Astrocyte of the cerebellum (primary cell): Measurements from ENCODE around the gene TRAM2.

Experiments
- DNase-seq: peaks from one replicate; pipeline ENCODE4 v3.0.0-alpha.2; 2011; ENCODE audit warnings: low read depth
- H3K4me3 ChIP-seq: 2 replicates; pipeline ENCODE4 v1.5.1; 2011; ENCODE audit warnings: mild to moderate bottlenecking, low read depth, low read length, moderate library complexity
- CTCF ChIP-seq: IDR thresholded peaks from 2 replicates; pipeline ENCODE4 v1.5.1; 2012; ENCODE audit warnings: low read length, low read depth, moderate library complexity, mild to moderate bottlenecking; ENCODE audit errors: missing control alignments
- in situ Hi-C: cut with HindIII; loops from 2 replicates; pipeline ENCODE4 v1.10.0; 2017; ENCODE audit warnings: low sequenced_read_pairs

Gene TRAM2

GRCh38 chr6:52540286-52540902 is 36.5 kb downstream of the TRAM2 start:
- H3K4me3 ChIP-seq: no peak overlapping the region
- peak; percentile 44 for DNase-seq
- TF ChIP-seq CTCF: no peak
- in situ Hi-C loops: loop anchor here (10.0 kb wide), 1 partner anchor 116 kb away; the partner anchor contains the start of gene EFHC1

GRCh38 chr6:52539607-52540006 is 37.3 kb downstream of the TRAM2 start:
- in situ Hi-C loops: loop anchor here (10.0 kb wide), 1 partner anchor 115 kb away; the partner anchor contains the start of gene EFHC1
- DNase-seq: no peak
- no peak for TF ChIP-seq CTCF
- H3K4me3 ChIP-seq: no peak overlapping the region

- TF ChIP-seq CTCF: no peak
- in situ Hi-C loops: no loop called here
- DNase-seq: no peak
- no peak overlapping the region for H3K4me3 ChIP-seq
These were observed 37.9 kb downstream of the TRAM2 start for GRCh38 chr6:52538901-52539354.

- no peak for DNase-seq
- no peak overlapping the region for H3K4me3 ChIP-seq
- no peak for TF ChIP-seq CTCF
- in situ Hi-C loops: no loop called here
These were observed 38.5 kb downstream of the TRAM2 start for GRCh38 chr6:52538252-52538900.

GRCh38 chr6:52537001-52537753 is 39.7 kb downstream of the TRAM2 start:
- no peak overlapping the region for H3K4me3 ChIP-seq
- in situ Hi-C loops: no loop called here
- TF ChIP-seq CTCF: no peak
- DNase-seq: no peak

GRCh38 chr6:52536424-52536916 is 40.4 kb downstream of the TRAM2 start:
- TF ChIP-seq CTCF: no peak
- in situ Hi-C loops: no loop called here
- no peak overlapping the region for H3K4me3 ChIP-seq
- no peak for DNase-seq
